Renal pelvis (tissue), 3 donors: Measurements from ENCODE around the gene CETN2. TPM values are rescaled to one million over a fixed set of nuclear protein-coding genes. Genes with fewer than 3 reads are reported as not detected.

Source experiments
- polyA plus RNA-seq, 3 donors: library from polyadenylated mRNA; unstranded; fragments of 120-200 nt; gene quantifications; one replicate each; pipeline ENCODE4 v1.2.1, GENCODE V29; 2013; ENCODE audit not compliant: insufficient read length in 3 of 3

The CETN2 gene
- polyA plus RNA-seq, 3 donors, result 101 to 119 (median 114) TPM

Other genes starting within 250 kb of the CETN2 start
- 1 to 10 TPM in 2 of 3 donors, under 1 TPM in 1; 0.90 to 1.1 (median 1.0) TPM for gene GABRQ, start 192.9 kb downstream of the CETN2 start, polyA plus RNA-seq
- not detected for gene MAGEA3, start 132.0 kb downstream of the CETN2 start, polyA plus RNA-seq
- gene CSAG2, start 121.5 kb downstream of the CETN2 start, polyA plus RNA-seq, result not detected
- not detected for gene MAGEA2B, start 116.1 kb downstream of the CETN2 start, polyA plus RNA-seq
- gene CSAG1, start 97.0 kb downstream of the CETN2 start, polyA plus RNA-seq, result not detected
- not detected for gene MAGEA12, start 97.0 kb downstream of the CETN2 start, polyA plus RNA-seq
- not detected for gene MAGEA2, start 76.9 kb downstream of the CETN2 start, polyA plus RNA-seq
- not detected for gene CSAG3, start 71.5 kb downstream of the CETN2 start, polyA plus RNA-seq
- gene MAGEA6, start 61.1 kb downstream of the CETN2 start, polyA plus RNA-seq, result not detected
- gene NSDHL, start 306 bp upstream of the CETN2 start, polyA plus RNA-seq, result 10 to 100 TPM; 28.1 to 31.6 (median 28.9) TPM
- 10 to 100 TPM; 40.6 to 47.1 (median 44.6) TPM for gene ZNF185, start 67.3 kb upstream of the CETN2 start, polyA plus RNA-seq
- under 1 TPM; 0.36 to 0.64 (median 0.51) TPM for gene PNMA5, start 163.4 kb upstream of the CETN2 start, polyA plus RNA-seq
- gene PNMA3, start 225.7 kb upstream of the CETN2 start, polyA plus RNA-seq, result 10 to 100 TPM; 29.4 to 41.4 (median 32.5) TPM
- 10 to 100 TPM; 13.1 to 16.5 (median 15.5) TPM for gene PNMA6A, start 241.7 kb upstream of the CETN2 start, polyA plus RNA-seq